RPMI8226 (cell line): ENCODE measurements around the gene ARL15.

Experiments
- DNase-seq: peaks from one replicate; pipeline ENCODE4 v3.0.0-alpha.2; 2015

The ARL15 gene

DNA sequence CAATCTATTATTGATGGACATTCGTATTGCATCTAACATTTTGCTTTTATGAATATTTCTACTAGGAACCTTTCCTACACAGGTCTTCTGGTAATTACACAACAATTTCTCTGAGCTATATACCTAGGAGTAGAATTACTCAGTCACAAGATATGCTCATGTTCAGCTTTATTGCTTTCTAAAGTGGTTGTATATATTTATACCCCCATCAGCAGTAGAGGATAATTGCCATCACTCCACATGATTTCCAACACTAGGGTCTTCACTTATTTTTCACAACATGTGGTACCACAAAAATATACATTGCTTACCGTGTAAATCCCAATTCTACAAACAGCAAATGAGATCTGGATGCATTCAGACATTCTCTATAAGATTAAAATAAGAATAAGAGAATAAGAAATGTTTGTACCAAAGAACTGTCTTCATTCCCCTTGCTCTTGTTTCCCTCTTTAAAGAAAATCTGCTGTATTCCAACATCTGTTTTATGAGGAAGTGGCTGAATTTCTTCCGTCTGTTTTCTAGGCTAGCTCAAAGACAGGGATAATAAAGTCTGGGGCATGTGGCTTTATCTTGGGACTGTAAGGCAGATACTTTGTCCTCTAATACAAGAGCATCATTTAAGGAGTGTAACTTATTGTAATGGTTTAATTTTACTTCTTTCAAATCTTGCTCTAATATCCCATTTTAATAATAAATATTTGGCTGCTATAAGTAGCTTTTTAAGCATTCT lies 28.2 kb downstream of the ARL15 start:
- DNase-seq: no peak

DNA sequence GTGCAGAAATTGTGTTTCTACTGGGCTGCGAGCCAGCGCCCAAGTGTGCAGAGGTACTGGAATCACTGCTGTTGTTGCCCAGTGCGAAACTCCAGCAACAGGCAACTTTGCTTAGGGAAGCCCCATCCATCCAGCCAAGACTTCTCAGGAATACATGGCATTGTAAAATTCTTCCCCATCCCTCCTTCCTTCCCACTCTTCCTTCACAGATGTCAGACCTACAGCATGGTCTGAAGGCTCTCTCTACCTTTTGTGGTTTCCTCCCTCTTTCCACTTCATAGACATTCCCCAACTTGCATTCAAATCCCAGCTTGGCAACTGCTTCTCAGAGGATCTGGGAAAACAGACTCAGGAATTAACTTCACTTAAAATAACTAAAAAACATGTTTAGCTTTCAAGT lies 30.4 kb downstream of the ARL15 start:
- no peak for DNase-seq

DNA sequence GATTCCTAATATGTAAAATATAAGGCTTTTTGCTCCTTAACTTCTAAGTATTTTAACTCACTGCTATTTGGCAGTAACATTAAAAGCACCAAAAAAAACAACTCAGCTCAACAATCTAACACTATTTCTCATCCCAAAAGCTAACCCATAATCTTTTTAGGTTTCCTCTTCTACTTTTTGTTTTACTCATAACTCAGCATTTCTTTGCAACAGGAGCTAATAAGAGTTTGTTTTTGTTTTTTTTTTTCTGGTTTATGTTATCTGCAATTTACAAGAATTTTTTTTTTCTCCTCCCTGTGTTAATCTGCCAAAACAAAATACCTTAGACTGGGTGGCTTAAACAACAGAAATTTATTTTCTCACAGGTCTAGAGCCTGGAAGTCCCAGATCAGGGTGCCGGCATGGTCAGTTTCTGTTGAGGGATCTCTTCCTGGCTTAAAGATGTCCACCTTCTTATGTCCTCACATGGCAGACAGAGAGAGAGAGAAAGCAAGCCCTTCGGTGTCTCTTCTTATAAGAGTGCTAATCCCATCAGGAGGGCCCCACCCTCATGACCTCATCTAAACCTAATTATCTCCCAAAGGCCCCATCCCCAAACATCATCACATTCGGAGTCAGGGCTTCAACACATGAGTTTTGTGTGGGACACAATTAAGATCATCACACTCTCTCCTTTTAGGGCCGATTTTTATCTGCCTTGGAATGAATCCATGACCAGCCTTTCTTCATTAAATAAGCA lies 31.2 kb downstream of the ARL15 start:
- no peak for DNase-seq

DNA sequence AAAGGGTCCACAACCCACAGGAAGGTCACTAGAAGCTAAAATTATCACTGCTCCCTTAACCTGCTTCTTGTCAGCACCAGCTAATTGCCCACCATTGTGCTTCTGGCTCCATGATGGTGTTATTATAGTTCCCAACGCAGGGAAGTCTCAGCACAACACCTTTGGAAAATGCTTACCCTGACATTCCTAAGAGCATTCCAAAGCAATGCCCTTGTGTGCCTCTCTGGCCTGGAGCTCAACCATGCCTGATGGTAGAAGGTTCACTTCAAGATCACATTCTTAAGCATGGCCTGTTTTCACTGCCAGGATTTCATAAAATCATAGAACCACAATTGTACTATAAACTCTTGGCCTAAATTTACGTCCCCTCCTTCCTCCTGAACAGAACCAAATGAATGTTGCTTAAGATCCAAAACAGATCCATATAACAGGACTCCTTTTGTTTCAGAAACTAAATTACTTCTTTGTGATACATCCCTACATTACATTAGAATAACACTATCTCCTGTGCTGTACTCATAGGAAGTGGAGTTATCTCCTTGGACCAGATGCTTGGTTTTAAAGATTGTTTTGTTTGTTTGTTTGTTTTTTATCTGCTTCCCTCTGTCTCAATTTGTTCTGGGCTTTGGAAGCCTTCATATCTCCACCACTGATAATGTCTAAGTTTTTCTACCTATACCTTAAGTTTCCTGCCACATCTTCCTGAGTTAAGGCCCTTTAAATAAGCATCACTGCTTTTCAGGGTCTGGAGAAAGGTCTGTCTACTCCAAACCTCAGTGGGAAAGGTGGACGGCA lies 32.1 kb downstream of the ARL15 start:
- DNase-seq: no peak

DNA sequence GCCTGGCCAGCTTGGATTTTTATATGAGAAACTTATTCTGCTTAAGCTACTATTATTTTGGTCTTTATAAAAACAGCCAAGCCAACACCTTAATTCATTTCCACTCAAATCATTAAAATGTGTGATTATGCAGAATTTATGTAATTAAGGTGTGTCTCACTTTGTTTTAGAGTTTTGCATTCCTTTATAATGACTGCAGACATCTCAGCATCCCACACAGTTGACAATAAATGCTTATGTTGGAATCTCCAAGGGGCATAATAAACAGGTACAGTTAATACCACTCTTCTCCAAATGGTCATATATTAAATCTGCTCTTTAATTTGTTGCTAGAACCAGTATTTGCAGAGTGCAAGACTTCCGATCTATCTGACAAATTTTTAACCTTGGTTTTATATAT lies 34.3 kb downstream of the ARL15 start:
- DNase-seq: no peak

DNA sequence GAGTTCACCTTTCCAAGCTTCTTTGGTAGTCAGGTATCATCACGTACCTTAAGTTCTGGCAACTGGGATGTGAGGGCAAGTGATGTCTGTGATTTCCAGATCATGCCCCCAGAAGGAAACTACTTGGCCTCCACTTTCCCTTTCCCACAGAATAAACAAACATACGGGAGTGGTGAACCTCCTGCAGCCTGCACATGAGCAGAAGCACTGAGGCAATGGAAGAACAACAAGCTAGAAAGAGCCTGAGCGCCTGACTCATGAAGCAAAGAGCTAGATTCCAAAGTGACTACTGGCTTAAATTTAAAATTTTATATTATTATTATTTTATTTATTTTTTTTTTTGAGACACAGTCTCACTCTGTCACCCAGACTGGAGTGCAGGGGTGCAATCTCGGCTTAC lies 35.0 kb downstream of the ARL15 start:
- no peak for DNase-seq

DNA sequence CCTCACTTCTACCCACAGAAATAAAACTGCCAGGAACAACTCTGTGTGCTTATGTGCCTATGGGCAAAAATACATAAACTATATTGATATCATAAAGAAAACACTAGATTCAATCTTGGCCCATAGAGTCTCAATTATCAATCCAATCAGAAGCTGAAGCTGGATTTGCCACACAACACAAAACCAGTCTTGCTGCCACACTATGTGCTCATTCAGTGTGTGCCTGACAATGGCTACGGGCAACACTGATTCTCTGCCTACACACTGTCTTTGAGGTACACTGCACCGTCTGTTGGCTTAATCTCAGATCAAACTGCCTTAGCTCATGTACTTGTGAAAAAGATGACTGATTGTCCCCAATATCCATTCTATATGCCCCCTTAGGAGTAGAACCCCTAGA lies 35.4 kb downstream of the ARL15 start:
- DNase-seq: no peak

DNA sequence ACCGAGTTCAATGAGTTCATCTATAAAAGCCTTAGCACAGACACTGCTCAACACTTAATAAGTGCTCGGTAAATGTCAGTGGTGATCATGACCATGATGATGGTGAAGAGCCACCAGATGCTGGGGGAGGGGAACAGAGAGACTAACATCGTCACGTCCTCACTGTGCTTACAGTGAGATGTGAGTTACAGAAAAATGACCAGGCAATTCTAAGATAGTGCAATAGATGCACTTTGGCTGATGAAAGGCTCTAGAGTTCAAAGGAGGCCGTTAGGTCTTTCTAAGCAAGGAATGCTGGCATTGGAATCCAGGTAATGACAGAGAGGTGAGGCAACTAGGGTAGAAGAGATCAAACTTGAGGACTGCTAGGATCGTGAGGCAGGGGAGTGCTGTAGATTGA lies 36.7 kb downstream of the ARL15 start:
- DNase-seq: no peak

DNA sequence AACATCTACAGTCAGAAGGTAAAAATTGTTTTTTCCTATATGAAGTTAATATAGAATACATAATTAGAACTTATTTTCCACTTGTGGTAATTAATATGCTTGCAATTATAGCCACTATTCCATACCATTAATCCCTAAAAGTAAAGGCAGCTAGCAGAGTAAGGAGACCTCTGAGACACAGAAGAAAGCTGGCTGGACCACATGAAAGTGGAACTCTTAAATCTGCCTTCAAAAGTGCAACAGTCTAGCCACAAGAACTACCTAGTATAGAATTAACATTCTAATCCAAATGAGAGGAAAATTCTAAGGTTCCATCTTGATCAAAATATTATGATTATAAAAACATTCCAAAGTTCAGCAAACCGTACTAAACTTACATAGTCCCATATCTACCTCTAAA lies 37.6 kb downstream of the ARL15 start:
- no peak for DNase-seq

DNA sequence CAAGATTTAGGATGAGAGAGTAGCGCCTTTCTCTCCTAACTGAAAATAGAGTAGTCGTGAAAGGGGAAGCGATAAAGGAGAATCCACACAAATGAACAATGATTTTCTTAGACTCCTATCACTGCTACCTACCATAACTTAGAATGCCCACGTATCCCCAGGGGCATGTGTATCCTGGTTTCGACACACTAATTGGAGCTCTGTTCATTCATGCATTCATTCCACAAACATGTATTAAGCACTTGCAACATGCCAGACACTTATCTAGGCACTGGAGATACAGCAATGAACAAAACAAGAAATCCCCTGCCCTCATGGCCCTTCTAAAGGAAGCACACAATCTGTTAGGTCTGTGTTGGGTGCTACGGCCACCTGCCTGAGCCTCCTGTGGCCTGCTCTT lies 40.0 kb downstream of the ARL15 start:
- no peak for DNase-seq

DNA sequence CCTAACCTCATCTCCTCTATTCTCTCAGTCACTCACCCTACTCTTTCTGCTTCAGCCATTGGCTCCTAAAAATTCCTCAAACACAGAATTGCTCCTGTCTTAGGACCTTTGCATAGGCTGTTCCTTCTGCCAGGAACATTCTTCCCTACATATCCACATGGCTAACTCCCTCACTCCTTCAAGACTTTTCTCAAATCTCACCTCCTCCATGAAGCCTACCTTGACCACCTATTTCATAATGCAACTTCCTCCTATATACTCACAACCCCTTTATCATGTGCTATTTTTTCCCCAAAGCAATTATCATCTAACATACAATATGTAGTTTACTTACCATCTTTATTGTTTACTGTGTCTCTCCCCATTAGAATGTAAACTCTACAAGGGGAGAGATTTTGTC lies 45.8 kb downstream of the ARL15 start:
- no peak for DNase-seq

DNA sequence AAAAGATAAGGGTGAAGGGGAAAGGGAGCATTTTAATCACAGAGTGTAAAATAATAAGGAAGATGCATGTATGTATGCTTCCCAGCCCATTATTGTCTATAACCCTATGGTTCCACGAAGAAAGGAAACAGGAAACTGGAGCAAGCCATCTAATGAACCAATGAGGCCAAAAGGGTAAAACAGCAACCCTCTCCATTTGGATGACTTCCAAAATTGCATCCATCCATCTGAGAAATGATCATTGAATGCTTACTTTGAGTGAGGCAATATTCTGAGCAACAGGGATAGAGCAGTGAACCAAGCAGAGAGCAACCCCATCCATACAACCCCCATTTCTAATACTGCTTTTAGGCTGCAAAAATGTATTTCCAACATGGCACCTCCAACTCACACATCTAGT lies 46.9 kb downstream of the ARL15 start:
- no peak for DNase-seq

DNA sequence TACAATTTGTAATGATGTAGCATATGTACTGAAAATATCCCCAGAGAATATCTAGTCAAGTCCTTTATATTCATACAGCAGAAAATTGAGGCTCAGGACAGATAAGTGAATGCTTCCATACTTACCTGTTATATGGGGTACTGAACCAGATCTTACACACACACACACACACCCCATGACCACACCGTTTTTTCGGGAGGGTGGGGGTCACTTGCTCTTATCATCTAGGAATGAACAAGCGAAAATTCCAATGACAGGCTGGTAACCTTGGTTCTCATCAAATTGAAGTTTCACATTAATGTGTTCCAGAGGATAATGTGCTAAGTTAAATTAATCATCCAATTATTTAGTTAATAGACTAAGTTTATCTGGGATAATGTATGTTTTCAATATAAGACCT lies 48.8 kb downstream of the ARL15 start:
- no peak for DNase-seq

DNA sequence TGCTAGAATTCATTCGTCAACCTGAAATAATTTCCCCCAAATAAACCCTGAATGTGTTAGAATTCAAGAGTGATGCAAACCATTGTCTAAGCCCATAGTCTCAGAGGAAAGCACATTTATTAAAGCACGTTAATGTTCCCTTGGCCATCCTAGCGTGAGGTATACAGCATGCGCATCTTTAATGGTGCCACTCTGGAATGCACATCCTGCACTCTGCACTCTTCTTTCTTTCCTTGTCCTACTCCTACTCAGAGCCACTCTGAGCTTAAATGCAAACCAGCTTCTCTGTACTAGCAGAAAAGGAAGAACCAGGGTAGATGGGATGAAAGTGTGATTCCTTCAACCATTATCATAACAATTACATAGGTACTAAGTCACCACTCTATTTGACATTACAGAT lies 50.4 kb downstream of the ARL15 start:
- no peak for DNase-seq

DNA sequence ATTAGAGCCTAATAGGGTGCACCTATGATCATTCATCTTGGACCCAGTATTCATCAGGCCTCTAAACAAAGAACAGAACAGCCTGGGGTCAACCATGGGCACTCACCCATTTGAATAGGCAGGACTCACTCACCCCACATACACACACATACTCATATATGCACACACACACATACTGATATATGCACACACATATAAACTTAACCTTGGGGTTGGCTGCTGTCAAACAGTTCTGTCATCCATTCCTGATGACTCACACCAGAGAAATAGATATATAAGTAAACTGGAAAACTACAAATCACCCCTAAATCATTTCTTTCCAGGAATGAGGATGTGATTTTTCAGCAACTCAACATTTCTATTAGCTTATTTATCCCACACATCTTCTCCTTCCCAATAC lies 51.3 kb downstream of the ARL15 start:
- DNase-seq: no peak

DNA sequence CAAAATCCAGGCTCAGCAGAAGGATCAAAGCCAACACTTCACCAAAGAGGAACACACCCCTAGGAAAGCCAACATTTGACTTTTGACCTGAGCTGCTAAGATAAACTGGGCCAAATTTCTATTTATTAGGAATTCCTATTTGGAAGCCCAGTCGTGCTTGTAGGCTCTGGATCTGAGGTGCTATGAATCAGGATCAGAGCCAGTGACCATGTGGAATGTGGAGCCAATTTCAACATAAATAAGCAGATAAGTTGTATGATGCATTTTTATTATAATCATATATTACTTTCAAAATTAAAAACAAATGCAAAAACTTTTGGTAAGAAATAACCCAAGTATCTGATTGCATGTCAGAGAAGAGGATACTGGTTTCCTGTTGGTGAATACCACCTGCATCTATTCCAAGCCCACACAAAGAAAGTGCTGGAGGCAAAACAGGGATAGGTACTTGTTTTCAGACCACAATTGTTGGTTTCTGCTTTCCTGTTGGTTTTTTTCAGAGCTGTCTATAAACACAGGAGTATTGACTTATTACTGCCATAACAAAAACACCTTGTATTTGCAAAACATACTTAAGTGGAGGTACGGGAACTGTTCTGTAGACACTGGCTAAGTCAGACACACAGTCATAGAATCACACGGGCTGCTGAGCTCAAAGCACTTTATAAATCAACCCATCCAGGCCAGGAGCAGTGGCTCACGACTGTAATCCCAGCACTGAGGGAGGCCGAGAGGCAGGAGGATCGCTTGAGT lies 52.8 kb downstream of the ARL15 start:
- DNase-seq: no peak

DNA sequence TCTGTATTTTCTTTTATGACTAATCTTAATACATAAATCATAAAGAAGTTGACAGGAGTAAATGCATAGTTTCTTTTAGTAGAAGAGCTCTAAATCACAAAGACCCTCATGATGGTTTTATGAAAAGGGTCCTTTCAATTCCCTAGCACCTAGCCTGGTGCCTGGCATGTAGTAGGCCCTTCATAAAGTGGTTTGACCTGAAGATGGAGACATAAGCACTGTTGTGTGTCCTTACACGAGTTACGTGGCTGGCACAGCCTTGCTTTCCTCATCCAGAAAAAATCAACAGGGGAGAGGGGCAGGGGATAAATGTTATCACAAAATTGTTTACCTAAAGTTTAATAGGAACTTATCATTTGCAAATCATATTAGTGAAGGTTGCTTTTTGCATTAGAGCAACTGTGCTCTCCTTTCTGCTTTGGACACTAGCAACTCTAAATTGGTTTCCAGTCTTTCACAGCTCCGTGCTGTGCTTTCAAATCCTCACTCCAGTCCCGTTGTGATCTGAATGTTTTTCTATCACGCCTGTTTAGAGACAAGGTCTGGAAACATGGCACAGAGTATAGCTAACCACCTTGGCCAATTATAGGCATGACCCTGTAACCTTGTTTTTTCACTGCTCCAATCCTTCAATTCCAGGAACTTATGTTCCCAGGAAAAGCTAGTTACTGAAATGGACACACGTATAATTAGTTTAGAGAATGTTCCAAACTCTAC lies 55.7 kb downstream of the ARL15 start:
- DNase-seq: no peak

DNA sequence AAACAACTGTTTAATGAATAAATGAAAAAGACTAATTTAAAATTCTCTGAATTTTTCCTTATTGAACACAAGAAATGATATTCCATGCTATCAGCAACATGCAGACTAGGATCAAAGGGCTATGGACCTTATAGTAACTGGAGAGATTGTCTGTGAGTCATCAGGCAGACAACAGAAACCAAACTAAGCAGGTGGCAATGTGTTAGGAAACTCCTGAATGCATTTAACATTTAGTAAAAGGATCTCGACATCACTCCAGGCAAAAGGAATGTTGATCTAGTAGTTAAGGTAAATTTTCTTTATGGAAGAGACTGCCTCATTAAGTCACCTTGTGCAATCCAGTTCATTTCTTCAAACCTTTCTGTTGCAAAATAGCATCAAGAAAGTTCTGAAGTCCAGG lies 58.4 kb downstream of the ARL15 start:
- no peak for DNase-seq

DNA sequence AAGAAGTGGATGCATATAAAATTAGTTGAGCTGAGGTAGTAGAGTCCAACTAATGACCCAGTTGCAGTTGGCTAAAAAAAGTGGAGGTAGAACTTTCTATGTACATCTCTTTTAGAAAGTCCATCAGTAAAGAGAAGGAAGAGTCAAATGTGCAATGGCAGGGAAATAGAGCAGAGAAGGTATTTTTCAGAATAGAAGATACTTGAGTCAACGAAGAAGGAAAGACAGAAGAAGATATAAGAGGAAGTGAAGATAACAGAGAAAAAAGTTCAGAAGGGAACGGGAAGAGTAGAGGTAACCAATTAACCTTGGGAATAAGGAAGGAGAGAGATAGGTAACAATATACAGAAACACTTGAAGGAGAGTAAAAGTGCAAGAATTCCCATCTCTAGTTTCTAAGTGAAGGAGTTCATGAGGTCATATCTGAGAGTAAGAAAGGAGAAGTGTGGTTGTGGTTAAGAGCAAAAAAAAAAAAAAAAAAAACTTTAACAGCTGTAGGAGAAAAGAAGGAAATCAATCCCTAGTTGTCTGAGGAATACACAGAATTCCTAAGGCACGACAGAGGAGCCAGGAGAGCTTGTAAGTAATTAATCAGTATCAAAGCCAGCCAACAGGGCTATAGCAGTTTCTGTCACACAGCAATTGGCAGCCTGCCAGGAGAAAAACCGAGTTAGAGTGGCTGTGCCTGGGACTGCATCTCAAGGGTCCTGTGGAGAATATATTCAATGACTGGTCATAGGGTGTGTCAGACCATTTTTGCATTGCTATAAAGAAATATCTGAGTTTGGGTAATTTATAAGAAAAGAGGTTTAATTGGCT lies 61.0 kb downstream of the ARL15 start:
- peak; percentile 64 for DNase-seq

DNA sequence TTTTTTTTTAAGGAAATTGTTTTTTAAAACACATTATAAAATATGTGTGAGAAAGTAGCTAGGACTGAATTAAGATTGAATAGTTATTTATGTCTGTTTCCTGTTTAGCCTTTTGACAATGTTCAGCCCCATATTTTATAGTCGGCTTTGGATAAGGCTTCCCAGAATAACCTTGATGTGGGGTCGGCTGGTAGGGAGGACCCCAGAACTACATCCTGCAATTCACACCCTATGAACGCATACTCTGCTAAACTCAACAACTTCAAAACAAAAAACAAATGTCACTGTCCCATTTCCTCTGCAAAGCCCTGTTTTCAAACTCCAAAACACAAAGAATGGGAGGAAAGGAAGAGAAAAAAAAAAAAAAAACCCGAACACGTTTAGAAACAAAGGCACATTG lies 63.1 kb downstream of the ARL15 start:
- no peak for DNase-seq

DNA sequence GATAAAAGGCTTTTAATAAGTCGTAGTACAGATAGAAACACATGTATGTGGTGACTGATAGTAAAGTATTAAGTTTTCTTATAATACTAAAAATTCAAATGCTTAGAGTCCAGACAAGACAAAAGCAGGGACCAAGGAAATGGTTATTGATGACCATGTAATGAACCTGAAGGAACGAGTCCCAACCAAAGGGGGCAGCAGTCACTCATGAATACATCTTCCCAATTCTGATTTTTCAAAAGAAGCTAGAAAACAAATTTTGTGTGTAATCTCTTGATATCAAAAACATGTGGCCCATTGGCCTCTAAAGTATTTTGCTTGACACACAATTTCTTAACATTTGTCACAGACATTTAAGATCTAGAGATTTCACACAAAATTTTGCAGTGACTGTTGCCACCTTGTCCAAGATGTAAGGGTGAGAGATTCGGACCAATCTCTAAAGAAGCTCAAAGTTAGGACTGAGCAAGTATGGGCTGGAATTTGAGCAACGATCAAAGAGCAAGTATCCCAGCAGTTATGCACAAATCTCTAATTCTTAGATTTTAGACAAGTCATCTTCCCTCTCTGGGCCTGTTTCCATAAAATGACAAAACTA lies 66.8 kb downstream of the ARL15 start:
- DNase-seq: peak; percentile 16
